Endothelial cell of umbilical vein (primary cell): ENCODE measurements around the gene DOC2B. TPM values are rescaled to one million over a fixed set of nuclear protein-coding genes. Genes with fewer than 3 reads are reported as not detected.

Experiments
- BruUV-seq: library from RNA; stranded (reverse); fragments of 400-500 nt; replicated peaks from 2 replicates; lab custom pipeline; 2021; lab: Mats Ljungman, UMichigan
- CTCF ChIA-PET: fragments of 300-600, 350-600 bp; sonication (Branson Sonifier 250); formaldehyde crosslinking; loops from one replicate; lab custom pipeline; 2021; ENCODE audit warnings: antibody characterized with exemption, inconsistent platforms; lab: Charles Lee
- POLR2A ChIA-PET: fragments of 300-600, 350-600 bp; sonication (Branson Sonifier 250); formaldehyde crosslinking; loops from one replicate; lab custom pipeline; 2021; ENCODE audit warnings: antibody characterized with exemption, inconsistent platforms; lab: Charles Lee
- DNase-seq: peaks from one replicate; pipeline ENCODE4 v3.0.0-alpha.2; 2011; ENCODE audit warnings: low read depth, low spot score
- FAIRE-seq: peaks from 2 replicates; lab custom pipeline; 2011; peaks lifted over from hg19 to GRCh38; lab: Jason Lieb, UNC
- H2AFZ ChIP-seq: 2 replicates; pipeline ENCODE4 v1.6.0; 2012; ENCODE audit warnings: low read depth, low read length, control low read depth, inconsistent platforms
- H3K27ac ChIP-seq: 2 replicates; pipeline ENCODE4 v1.5.1; 2011; ENCODE audit warnings: low read depth, mild to moderate bottlenecking, control low read depth, low read length, moderate library complexity; ENCODE audit not compliant: insufficient read depth
- H3K27me3 ChIP-seq, 2 experiments: 2 replicates each; pipeline versions ENCODE4 v1.6.0 to v1.6.1; 2011; ENCODE audit warnings: low read length in 2 of 2, mixed read lengths in 1 of 2; ENCODE audit not compliant: control insufficient read depth in 2 of 2, insufficient read depth in 2 of 2
- H3K36me3 ChIP-seq, 2 experiments: 2 replicates in 1 of 2; 3 replicates in 1 of 2; pipeline ENCODE4 v1.5.1; 2011; ENCODE audit warnings: low read length in 2 of 2, mild to moderate bottlenecking in 1 of 2, moderate library complexity in 1 of 2; ENCODE audit not compliant: control insufficient read depth in 2 of 2, insufficient read depth in 2 of 2; ENCODE audit errors: extremely low read depth in 1 of 2
- H3K4me1 ChIP-seq: 3 replicates; pipeline ENCODE4 v1.5.1; 2011; ENCODE audit warnings: mild to moderate bottlenecking, low read length; ENCODE audit not compliant: control insufficient read depth, insufficient read depth; ENCODE audit errors: extremely low read depth
- H3K4me2 ChIP-seq: 2 replicates; pipeline ENCODE4 v1.6.1; 2011; ENCODE audit warnings: low read length, control low read depth, mixed read lengths; ENCODE audit not compliant: insufficient read depth
- H3K4me3 ChIP-seq, 3 experiments: fragments of 200-600 bp in 1 of 3; sonication (generic), shearing (Covaris generic) in 1 of 3; replicated peaks in 1 of 3; 2 replicates each; pipeline ENCODE4 v1.5.1; 2011 to 2016; ENCODE audit warnings: control low read depth in 3 of 3, low read length in 3 of 3, mild to moderate bottlenecking in 2 of 3, inconsistent platforms in 1 of 3, low read depth in 1 of 3, moderate library complexity in 1 of 3; ENCODE audit not compliant: insufficient read depth in 1 of 3
- H3K79me2 ChIP-seq: 2 replicates; pipeline ENCODE4 v1.6.0; 2012; ENCODE audit warnings: low read length, inconsistent platforms; ENCODE audit not compliant: control insufficient read depth, insufficient read depth
- H3K9ac ChIP-seq: replicated peaks from 2 replicates; pipeline ENCODE3; 2011; ENCODE audit warnings: low read length, control low read depth; ENCODE audit not compliant: insufficient read depth; ENCODE audit errors: extremely low read depth
- H3K9me1 ChIP-seq: replicated peaks from 3 replicates; pipeline ENCODE4 v1.6.0; 2011; ENCODE audit warnings: mild to moderate bottlenecking, low read length; ENCODE audit not compliant: control insufficient read depth, insufficient read depth; ENCODE audit errors: extremely low read depth
- H3K9me3 ChIP-seq: replicated peaks from 2 replicates; pipeline ENCODE4 v1.5.1; 2012; ENCODE audit warnings: low read length, inconsistent platforms; ENCODE audit not compliant: control insufficient read depth, insufficient read depth
- H4K20me1 ChIP-seq: replicated peaks from 2 replicates; pipeline ENCODE3; 2011; ENCODE audit warnings: mild to moderate bottlenecking, low read length; ENCODE audit not compliant: control insufficient read depth, insufficient read depth; ENCODE audit errors: extremely low read depth
- EZH2 ChIP-seq: IDR thresholded peaks from 2 replicates; pipeline ENCODE4 v1.6.1; 2012; ENCODE audit warnings: borderline replicate concordance, low read depth, mild to moderate bottlenecking, moderate library complexity, low read length, inconsistent platforms; ENCODE audit not compliant: severe bottlenecking
- FOS ChIP-seq: IDR thresholded peaks from 2 replicates; pipeline ENCODE4 v1.6.1; 2011; ENCODE audit warnings: mild to moderate bottlenecking, low read length, moderate library complexity, borderline replicate concordance; ENCODE audit not compliant: insufficient read depth
- GATA2 ChIP-seq: IDR thresholded peaks from 2 replicates; pipeline ENCODE4 v1.7.0; 2011; ENCODE audit warnings: low read depth, mild to moderate bottlenecking, moderate library complexity, mixed read lengths, low read length; ENCODE audit not compliant: insufficient read length, insufficient read depth
- JUN ChIP-seq: IDR thresholded peaks from 2 replicates; pipeline ENCODE4 v1.6.1; 2011; ENCODE audit warnings: borderline replicate concordance, low read depth; ENCODE audit not compliant: insufficient read length, insufficient read depth
- MYC ChIP-seq: IDR thresholded peaks from one replicate; pipeline ENCODE4 v1.6.1; 2011; ENCODE audit warnings: mild to moderate bottlenecking, low read depth, low read length
- POLR2A ChIP-seq: IDR thresholded peaks from 2 replicates; pipeline ENCODE4 v1.6.1; 2012; ENCODE audit warnings: low read depth, mild to moderate bottlenecking, control low read depth, low read length
- POLR2AphosphoS5 ChIP-seq: IDR thresholded peaks from 2 replicates; pipeline ENCODE4 v1.6.1; 2012; ENCODE audit warnings: low read depth, mild to moderate bottlenecking, control low read depth, low read length, moderate library complexity; ENCODE audit not compliant: insufficient read depth
- dilution Hi-C: fragments of 300-500 bp; cut with MboI; formaldehyde crosslinking; loops from one replicate; pipeline ENCODE4 v1.15.0; 2019; ENCODE audit warnings: low sequenced_read_pairs; ENCODE audit not compliant: extremely low pct_ligation_motif_present
- intact Hi-C: fragments of 100-400 bp; cut with micrococcal nuclease; formaldehyde crosslinking; loops from one replicate; pipeline ENCODE4 v1.10.0; 2022
- polyA plus RNA-seq, 4 experiments: library from polyadenylated mRNA; depleted of rRNA in 3 of 4; stranded (reverse) in 3 of 4; unstranded in 1 of 4; fragments of >200 nt; gene quantifications; 2 replicates each; pipeline versions ENCODE4 v1.2.1 to v1.2.3, GENCODE V29; 2011 to 2012; ENCODE audit warnings: missing spikeins in 1 of 4
- total RNA-seq: library from RNA; stranded (reverse); gene quantifications from 2 replicates; pipeline ENCODE4 v1.2.3, GENCODE V29; 2021
- TF ChIP-seq, protein P1 (sequence below), 2 donors: IDR thresholded peaks; 1 replicate in 1 of 2; 2 replicates in 1 of 2; pipeline ENCODE4 v1.5.1; 2011; ENCODE audit warnings: low read length in 2 of 2, mild to moderate bottlenecking in 2 of 2, moderate library complexity in 2 of 2, control low read depth in 1 of 2, inconsistent platforms in 1 of 2, low read depth in 1 of 2; ENCODE audit not compliant: insufficient read depth in 1 of 2; ENCODE audit errors: extremely low read depth in 1 of 2
- TF ChIP-seq, protein P2 (sequence below): IDR thresholded peaks from 2 replicates; pipeline ENCODE4 v1.6.1; 2011; ENCODE audit not compliant: insufficient read depth, insufficient read length

The DOC2B gene
- total and polyA plus RNA-seq, 2 donors (not counting 3 experiments of a cell fraction or from before 2014, with no cell fraction given), result 0.10 to 0.22 TPM

DNA sequence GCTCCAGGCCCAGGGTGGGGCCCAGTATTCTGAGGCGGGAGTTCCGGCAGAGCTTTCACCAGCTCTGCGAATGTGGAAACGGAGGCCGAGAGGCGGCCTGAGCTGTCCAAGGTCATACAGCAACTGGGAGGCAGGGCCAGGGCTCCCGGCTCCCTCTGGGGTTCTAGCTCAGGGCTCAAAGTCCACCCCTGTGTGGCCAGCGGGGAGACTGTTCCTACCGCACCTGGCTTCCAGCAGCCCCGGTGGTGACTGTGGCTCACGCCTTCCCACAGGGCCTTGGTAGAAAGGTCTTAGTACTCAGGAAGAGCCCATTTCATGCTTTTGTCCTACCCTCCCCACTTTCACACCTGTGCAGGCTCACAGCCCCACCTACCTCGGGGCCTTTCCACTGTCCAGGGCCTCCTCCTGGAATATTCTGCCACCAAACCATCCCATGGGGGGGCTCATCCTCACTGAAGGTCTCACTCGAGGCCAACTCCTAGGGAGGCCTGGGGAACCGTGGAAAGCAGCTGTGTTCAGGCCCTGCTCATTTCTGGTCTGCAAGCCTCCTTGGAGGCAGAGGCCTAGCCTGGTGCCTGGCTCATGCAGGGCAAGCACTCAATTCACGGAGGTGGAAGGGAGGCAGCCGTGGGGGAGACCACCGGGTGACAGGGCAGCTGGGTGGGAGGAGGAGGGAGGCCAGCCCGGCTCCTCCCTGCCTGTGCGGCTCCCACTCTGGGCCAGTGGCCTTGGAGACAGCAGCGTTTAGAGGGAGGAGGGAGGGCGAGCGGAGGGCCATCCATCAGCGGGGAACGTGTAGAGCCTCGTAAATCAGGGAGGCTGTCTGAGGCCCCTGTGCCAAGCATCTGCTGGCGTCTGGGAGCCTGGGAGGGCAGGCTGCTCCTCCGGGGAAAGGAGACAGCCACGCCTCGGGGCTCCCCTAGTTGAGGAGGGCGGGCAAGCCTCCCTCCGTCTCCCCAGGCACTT, 12.7 kb upstream of the DOC2B start:
- DNase-seq, result no peak
- dilution Hi-C loops, result no loop called here
- Histone ChIP-seq H3K79me2 (no peaks in the 10 kb centered on the region), H3K27me3 (no peaks in the 10 kb centered on the region), H3K4me3 (no peak overlapping the region), H3K9ac (no peak overlapping the region), H2AFZ (no peak overlapping the region), H3K9me1 (no peaks in the 10 kb centered on the region), H3K9me3 (no peaks in the 10 kb centered on the region), H4K20me1 (no peaks in the 10 kb centered on the region), H3K4me1 (peaks cover 1% of the 10 kb centered on the region), H3K36me3 (no peaks in the 10 kb centered on the region), H3K27ac (no peak overlapping the region), H3K4me2 (no peak overlapping the region)
- intact Hi-C loops, result no loop called here
- TF ChIP-seq, protein P1, sequence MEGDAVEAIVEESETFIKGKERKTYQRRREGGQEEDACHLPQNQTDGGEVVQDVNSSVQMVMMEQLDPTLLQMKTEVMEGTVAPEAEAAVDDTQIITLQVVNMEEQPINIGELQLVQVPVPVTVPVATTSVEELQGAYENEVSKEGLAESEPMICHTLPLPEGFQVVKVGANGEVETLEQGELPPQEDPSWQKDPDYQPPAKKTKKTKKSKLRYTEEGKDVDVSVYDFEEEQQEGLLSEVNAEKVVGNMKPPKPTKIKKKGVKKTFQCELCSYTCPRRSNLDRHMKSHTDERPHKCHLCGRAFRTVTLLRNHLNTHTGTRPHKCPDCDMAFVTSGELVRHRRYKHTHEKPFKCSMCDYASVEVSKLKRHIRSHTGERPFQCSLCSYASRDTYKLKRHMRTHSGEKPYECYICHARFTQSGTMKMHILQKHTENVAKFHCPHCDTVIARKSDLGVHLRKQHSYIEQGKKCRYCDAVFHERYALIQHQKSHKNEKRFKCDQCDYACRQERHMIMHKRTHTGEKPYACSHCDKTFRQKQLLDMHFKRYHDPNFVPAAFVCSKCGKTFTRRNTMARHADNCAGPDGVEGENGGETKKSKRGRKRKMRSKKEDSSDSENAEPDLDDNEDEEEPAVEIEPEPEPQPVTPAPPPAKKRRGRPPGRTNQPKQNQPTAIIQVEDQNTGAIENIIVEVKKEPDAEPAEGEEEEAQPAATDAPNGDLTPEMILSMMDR (IDR thresholded peaks at IDR 0.05; ENCODE audit: extremely low read depth in 1 of 2, insufficient read depth in 1 of 2, low read depth in 1 of 2, low read length in 2 of 2), result no peak
- no peak for TF ChIP-seq FOS
- TF ChIP-seq, protein P2, sequence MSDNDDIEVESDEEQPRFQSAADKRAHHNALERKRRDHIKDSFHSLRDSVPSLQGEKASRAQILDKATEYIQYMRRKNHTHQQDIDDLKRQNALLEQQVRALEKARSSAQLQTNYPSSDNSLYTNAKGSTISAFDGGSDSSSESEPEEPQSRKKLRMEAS, result no peak
- TF ChIP-seq POLR2AphosphoS5, result no peak
- TF ChIP-seq POLR2A, result no peak
- no peak for TF ChIP-seq JUN
- TF ChIP-seq EZH2, result no peak
- no peak for TF ChIP-seq GATA2
- TF ChIP-seq MYC, result no peak
- no TSS peak for BruUV-seq
- CTCF ChIA-PET, result no interaction called here
- POLR2A ChIA-PET, result no interaction called here
- FAIRE-seq, result no peak
